AG09319 (cell line): ENCODE measurements around the gene GRID1.
"Not testable (repeated sequence)": the region's sequence is repeated elsewhere in the genome, so short reads cannot be mapped to it uniquely, and the experiment has no call there.

Experiments
- DNase-seq: peaks from one replicate; pipeline ENCODE4 v3.0.0-alpha.2; 2010; ENCODE audit warnings: low read depth; ENCODE audit errors: extremely low read depth
- CTCF ChIP-seq: IDR thresholded peaks from 2 replicates; pipeline ENCODE4 v1.5.1; 2011; ENCODE audit warnings: low read depth, mild to moderate bottlenecking, inconsistent platforms, low read length, moderate library complexity

Gene GRID1

GRCh38 chr10:86109421-86109820 lies 257.2 kb downstream of the GRID1 start:
- DNase-seq: no peak
- TF ChIP-seq CTCF: no peak

GRCh38 chr10:86108696-86109095 lies 257.9 kb downstream of the GRID1 start:
- DNase-seq: no peak
- no peak for TF ChIP-seq CTCF

DNA sequence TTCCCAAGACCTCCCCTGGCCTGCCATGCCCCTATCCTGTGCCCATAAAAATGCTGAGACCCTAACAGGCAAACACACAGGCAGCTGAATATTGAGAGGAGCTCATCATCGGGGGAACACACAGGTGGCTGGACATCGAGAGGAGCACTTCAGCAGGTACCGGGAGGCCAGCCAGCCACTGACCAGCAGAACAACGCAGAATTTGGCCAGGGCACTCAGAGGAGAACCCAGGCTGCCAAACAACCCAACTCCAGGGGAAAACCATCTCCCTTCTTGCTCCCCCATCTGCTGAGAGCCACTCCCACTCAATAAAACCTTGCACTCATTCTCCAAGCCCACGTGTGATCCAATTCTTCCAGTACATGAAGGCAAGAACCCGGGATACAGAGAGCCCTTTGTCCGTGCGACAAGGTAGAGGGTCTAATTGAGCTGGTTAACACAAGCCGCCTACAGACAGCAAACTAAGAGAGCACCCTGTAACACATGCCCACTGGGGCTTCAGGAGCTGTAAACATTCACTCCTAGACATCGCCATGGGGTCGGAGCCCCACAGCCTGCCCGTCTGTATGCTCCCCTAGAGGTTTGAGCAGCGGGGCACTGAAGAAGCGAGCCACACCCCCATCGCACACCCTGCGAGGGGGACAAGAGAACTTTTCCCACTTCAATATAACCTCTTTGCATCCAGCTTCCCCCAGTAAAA lies 258.8 kb downstream of the GRID1 start:
- not testable (repeated sequence) for DNase-seq

- no peak for TF ChIP-seq CTCF
- DNase-seq: no peak
Observed at GRCh38 chr10:86107131-86107530, 259.5 kb downstream of the GRID1 start.

DNA sequence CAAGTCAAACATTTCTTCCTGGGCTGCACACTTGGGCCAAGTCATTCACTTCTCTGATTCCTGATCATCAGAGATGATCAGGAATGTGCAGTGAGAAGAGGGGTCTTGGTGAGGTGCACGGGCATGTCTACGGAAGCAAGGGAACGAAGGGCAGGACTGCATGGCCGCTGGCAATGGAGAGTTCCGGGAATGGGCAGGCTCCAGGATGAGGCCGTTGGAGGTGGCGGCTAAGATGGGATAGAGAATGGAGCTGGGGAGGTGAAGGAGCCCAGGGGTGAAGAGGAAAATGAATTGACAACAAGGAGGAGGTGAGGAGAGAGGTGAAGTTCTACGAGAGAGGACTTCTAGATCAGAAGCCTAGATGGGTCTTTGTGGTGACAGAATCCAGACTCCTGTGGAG lies 260.0 kb downstream of the GRID1 start:
- DNase-seq: no peak
- TF ChIP-seq CTCF: no peak

DNA sequence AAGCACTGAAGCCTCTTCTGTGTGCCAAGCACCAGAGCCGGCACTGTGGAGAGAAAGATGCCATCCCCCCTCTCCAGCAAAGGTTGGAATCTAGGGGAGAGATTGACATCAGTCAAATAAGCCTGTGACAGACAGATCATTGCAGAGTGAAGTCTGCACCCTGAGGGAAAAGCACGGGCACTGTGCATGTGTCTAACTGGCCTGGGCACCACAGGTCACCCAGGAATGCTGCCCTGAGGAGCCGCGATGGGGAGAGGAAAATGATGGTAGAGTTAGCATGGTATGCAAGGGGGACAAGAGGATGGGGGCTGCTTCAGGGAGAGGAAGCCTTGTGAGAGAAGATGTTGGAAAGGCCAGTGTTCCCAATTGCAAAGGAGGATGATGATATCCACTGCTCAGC lies 261.0 kb downstream of the GRID1 start:
- DNase-seq: no peak
- TF ChIP-seq CTCF: no peak

DNA sequence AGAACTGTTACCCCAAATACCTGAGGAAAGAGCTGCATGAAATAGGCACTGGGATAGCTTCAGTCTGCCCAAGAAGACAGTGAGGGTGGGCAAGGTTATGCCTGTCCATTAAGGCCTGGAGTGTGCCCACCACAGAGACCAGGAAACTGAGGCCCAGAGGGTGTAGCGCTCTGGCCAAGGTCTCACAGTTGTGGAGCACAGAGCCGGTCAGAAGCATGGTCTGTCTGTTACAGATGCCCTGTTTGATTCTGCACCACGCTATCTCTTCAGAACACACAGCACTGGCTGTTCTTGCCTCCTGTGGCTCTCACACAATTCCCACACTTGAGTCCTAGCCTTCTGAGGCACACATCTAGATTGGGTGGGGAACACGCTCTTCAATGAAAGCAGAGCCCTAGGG lies 261.4 kb downstream of the GRID1 start:
- no peak for TF ChIP-seq CTCF
- no peak for DNase-seq

GRCh38 chr10:86104611-86105145 lies 261.9 kb downstream of the GRID1 start:
- no peak for DNase-seq

More at GRCh38 chr10:86104611-86105145, 261.9 kb downstream of the GRID1 start:
- TF ChIP-seq CTCF: no peak
